BE2C (cell line): ENCODE data around the gene SV2C.

Experiments used
- DNase-seq: peaks from one replicate; pipeline ENCODE4 v3.0.0-alpha.2; 2020
- H3K27me3 ChIP-seq: fragments of 250-450 bp; sonication (Bioruptor Pico); 2 replicates; pipeline ENCODE4 v1.5.1; 2020; ENCODE audit warnings: mild to moderate bottlenecking
- H3K36me3 ChIP-seq: fragments of 250-450 bp; sonication (Bioruptor Pico); 2 replicates; pipeline ENCODE4 v1.5.1; 2020; ENCODE audit warnings: mild to moderate bottlenecking
- H3K4me1 ChIP-seq: fragments of 250-450 bp; sonication (Bioruptor Pico); 2 replicates; pipeline ENCODE4 v1.5.1; 2020
- H3K4me3 ChIP-seq: 2 replicates; pipeline ENCODE4 v1.5.1; 2011; ENCODE audit warnings: low read depth, low read length
- H3K9me3 ChIP-seq: fragments of 250-450 bp; sonication (Bioruptor Pico); 2 replicates; pipeline ENCODE4 v1.5.1; 2020
- TF ChIP-seq, protein P1 (sequence below): IDR thresholded peaks from 2 replicates; pipeline ENCODE4 v1.5.1; 2012; ENCODE audit warnings: mild to moderate bottlenecking, low read depth, low read length

The SV2C gene

DNA sequence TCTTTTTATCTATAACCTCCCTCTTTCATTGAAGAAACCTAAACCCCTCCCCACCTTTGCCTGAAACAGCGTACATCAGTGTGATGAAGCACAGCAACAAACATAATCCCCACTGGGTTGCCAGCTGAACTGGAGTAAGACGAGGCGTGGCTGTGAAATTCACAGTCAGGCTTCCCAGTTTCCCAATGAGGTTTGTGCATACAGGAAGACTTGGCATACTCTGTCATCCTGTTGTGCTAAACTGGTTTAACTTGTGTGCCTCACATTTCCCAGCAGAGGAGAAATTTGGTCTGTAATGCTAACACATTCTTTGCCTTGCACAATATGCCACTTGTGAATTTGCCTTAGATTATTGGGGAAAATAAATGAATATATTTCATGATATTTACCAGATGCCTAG, 121.5 kb downstream of the SV2C start:
- TF ChIP-seq, protein P1, sequence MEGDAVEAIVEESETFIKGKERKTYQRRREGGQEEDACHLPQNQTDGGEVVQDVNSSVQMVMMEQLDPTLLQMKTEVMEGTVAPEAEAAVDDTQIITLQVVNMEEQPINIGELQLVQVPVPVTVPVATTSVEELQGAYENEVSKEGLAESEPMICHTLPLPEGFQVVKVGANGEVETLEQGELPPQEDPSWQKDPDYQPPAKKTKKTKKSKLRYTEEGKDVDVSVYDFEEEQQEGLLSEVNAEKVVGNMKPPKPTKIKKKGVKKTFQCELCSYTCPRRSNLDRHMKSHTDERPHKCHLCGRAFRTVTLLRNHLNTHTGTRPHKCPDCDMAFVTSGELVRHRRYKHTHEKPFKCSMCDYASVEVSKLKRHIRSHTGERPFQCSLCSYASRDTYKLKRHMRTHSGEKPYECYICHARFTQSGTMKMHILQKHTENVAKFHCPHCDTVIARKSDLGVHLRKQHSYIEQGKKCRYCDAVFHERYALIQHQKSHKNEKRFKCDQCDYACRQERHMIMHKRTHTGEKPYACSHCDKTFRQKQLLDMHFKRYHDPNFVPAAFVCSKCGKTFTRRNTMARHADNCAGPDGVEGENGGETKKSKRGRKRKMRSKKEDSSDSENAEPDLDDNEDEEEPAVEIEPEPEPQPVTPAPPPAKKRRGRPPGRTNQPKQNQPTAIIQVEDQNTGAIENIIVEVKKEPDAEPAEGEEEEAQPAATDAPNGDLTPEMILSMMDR, result no peak
- no peaks in the 10 kb centered on the region for H3K9me3 ChIP-seq
- no peak for DNase-seq

DNA sequence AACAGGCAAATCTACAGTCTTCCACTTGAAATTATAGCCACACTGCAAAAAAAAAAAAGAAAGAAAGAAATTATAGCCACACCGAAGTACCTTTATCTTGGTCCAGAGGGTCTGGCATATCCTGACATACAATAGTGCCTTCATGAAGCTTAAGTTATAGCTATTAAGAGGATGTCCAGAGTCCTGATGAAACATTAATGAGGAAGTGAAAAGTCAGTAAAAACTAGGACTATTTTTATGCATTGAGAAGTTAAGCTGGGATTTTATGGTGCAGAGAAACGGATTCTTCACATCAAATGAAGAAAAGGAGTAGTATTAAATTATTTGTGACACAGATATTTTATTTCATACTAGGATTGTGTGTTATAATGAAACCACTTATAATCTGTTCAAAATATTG, 123.9 kb downstream of the SV2C start:
- Histone ChIP-seq H3K4me1 (no peaks in the 10 kb centered on the region), H3K4me3 (no peak overlapping the region), H3K9me3 (no peaks in the 10 kb centered on the region), H3K36me3 (no peaks in the 10 kb centered on the region), H3K27me3 (no peaks in the 10 kb centered on the region)
- DNase-seq, result no peak
- TF ChIP-seq, protein P1, result no peak

More for the DNA sequence above, 121.5 kb downstream of the SV2C start:
- no peaks in the 10 kb centered on the region for H3K4me1 ChIP-seq
- no peak overlapping the region for H3K4me3 ChIP-seq
- no peaks in the 10 kb centered on the region for H3K36me3 ChIP-seq
- H3K27me3 ChIP-seq, result no peaks in the 10 kb centered on the region

DNA sequence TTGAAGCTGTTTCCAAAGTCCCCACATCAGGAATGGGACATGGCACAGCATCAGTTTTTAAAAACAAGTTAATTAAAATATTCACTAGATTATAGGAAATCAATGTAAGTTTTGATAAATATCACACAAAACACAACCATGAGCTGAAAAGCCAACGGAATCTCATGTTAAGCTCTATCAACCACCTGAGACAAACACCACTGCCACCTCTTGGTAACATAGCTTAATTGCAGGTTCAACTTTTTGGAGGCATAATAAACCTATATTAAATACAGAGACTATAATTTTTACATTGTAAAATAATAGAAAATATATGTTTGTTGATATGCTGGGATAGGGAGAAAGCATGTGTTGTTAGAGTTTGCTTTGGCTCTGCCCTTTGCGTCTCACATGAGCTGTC, 126.1 kb downstream of the SV2C start:
- Histone ChIP-seq H3K4me1 (no peaks in the 10 kb centered on the region), H3K9me3 (no peaks in the 10 kb centered on the region), H3K4me3 (no peak overlapping the region), H3K27me3 (no peaks in the 10 kb centered on the region), H3K36me3 (no peaks in the 10 kb centered on the region)
- DNase-seq, result no peak
- TF ChIP-seq, protein P1, result peak; percentile 42; the same call in 1 of the 2 replicates

DNA sequence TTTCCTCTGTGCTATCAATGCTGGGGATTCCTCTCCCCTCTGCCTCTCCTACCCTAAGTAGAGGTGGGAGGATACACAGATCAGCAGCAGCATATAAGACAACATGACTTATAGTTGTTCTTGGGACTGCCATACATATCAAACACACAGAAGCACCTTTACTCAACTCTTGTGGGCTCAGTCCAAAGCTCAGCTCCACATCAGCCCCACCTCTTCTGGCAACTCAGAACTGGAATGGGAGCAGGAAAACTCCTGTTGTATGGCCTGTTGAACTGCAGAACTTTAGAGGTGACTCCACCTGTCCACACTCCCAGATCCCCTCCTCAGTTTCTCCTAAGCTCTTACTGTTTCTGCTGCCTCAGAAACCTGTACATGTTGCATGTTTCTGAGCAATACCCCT, 127.8 kb downstream of the SV2C start:
- no peak for DNase-seq
- TF ChIP-seq, protein P1, result no peak
- no peaks in the 10 kb centered on the region for H3K36me3 ChIP-seq

DNA sequence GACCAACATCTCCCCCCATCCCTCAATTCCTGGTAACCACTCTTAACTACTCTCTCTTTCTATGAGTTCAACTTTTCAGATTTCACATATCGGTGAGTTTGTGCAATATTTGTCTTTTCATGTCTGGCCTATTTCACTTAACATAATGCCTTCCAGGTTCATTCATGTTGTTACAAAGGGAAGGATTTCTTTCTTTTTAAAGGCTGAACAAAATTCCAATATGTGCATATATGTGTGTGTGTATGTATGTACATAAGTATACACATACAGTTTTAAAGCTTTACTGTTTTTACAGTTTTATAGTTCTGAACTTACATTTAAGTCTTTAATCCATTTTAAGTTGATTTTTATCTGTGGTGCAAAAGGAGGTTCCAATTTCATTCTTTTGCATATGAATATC, 130.7 kb downstream of the SV2C start:
- TF ChIP-seq, protein P1, result no peak
- no peak for DNase-seq
- H3K4me1 ChIP-seq, result no peaks in the 10 kb centered on the region
- H3K27me3 ChIP-seq, result no peaks in the 10 kb centered on the region
- no peak overlapping the region for H3K4me3 ChIP-seq
- H3K9me3 ChIP-seq, result no peaks in the 10 kb centered on the region
- H3K36me3 ChIP-seq, result no peaks in the 10 kb centered on the region

More for the DNA sequence above, 127.8 kb downstream of the SV2C start:
- H3K9me3 ChIP-seq, result no peaks in the 10 kb centered on the region
- H3K4me3 ChIP-seq, result no peak overlapping the region
- no peaks in the 10 kb centered on the region for H3K27me3 ChIP-seq
- no peaks in the 10 kb centered on the region for H3K4me1 ChIP-seq

DNA sequence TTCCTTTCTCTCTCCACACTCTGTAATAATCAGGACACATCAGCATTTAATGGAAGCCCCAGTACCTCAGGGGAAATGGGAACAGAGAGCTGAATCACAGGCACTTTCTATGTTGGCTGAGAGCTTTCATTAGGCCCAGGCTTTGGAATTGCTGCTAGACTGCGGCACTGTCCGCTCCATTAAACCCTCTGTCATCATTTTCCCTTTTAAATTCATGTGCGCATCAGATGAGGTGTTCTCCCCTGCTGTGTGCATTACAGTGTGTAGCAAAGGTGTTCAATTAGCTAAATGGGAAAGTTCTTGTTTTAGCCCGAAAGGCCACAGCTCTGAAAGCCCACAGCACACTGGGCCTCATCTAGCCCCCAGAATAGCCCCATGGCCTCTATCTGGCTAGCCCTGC, 133.6 kb downstream of the SV2C start:
- Histone ChIP-seq H3K4me3 (no peak overlapping the region), H3K4me1 (no peaks in the 10 kb centered on the region), H3K36me3 (no peaks in the 10 kb centered on the region), H3K27me3 (no peaks in the 10 kb centered on the region), H3K9me3 (no peaks in the 10 kb centered on the region)
- DNase-seq, result no peak
- TF ChIP-seq, protein P1, result no peak
